GM19239 (cell line): ENCODE measurements around the gene MRPL10.

Source experiments
- DNase-seq: peaks from one replicate; pipeline ENCODE4 v3.0.0; 2011; ENCODE audit warnings: low spot score; ENCODE audit not compliant: insufficient read length
- FAIRE-seq: peaks from 2 replicates; lab custom pipeline; 2011; peaks lifted over from hg19 to GRCh38; lab: Jason Lieb, UNC

The MRPL10 gene

DNA sequence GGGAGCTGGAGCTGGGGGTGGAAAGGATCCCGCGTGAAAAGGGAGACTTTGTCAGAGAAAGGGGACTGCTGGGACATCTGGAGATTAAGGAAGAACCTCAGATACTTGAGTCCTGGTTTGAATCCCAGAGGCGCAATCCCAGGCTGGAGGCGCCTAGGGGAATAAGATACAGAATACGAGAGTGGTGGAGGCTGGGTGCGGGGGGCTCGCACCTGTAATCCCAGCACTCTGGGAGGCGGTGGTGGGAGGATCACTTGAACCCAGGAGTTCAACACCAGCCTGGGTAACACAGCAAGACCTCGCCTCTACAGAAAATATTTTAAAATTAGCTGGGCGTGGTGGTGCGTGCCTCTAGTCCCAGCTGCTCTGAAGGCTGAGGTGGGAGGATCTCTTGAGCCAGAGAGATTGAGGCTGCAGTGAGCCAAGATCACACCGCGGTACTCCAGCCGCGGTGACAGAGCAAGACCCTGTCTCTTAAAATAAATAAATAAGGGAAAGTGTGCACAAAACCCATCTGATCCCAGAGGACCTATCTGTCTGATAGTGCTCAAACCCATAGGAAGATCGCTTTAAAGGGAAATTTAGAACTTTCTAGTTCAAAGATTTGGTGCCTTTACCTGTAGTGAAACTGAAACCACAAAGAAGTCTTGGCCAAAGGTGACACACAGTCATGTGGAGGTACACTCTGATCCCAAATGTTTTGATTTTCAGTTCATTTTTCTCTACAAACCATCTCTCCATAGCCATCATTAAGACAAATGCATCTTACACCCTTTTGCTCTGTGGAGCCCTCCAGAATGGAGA, 10.3 kb upstream of the MRPL10 start:
- DNase-seq (no peak), FAIRE-seq (peak; percentile 79)

DNA sequence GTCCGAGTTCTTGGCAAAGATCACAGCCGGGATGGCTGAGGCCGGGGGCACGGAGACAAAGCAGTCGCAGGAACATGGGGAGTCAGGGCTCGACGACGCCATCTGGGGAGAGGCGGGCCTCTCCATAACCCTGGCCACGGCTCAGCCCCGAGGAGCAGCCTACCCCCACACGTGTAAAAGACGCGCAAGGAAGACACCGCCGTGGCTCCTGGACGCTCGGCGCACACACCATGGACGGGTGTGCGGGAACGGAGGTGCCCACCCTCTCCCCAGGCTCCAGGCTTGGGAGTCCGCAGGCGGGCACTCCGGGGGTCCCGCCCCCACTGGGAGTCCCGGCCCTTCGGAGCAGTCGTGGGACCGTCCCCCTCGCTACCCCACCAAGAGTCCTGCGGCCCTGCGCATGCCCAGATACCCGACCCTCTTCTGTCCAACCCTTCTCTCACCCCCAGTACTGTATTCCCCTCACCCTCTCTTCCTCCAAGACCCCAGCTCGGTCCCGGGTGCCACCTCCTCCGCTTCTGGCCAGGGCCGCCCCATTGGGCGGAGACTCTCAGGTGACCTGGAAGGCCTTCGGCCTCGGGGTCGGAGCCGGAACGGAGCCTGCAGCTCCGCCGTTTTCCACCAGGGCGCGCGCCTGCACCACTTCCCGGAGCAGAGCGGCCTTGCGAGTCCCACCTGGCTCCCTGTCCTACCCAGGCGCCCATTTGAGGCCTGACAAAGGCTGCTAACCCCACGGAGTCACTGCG, 9.6 kb upstream of the MRPL10 start, which contains the start of gene SCRN2:
Gene SCRN2, minus strand, starts transcription at position 532 of the 746 bp plus-strand sequence. Its CDS starts 430 bp downstream, at position 102.
- FAIRE-seq (peak; percentile 98), DNase-seq (peak; percentile 94)

DNA sequence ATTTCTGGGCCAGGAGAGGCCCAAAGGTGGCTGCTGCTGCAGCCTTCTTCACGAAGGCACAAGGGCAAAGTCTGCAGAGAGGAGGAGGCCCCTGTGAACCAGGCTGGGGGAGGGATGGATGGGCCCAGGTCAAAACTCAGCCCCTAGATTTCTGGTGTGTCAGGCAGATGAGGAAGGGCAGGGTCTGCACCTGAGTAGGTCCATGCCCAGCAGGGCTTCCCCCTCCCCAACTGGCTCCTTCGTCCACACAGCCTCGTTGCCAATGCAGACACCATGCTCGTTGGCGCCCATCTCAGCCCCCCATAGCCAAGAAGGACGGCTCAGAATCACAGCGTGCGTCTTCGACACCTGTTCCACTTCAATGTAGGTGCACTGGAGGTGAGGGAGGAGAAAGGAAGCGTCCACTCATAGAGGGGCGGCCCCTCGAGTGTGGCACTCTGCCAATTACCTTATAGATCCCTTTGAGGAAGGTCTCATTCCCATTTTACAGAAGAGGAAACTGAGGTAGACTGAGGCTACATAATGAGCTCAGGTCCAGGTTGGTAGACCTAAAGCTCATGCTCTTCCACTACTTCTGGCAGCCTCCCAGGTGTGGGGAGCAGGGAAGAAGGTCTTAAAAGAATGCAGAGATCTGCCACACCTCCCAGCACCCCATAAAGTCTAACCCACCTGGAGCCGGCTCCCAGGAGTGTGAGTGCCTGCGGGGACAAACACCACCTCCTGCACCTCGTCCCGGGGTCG, 8.8 kb upstream of the MRPL10 start:
- FAIRE-seq, result no peak

DNA sequence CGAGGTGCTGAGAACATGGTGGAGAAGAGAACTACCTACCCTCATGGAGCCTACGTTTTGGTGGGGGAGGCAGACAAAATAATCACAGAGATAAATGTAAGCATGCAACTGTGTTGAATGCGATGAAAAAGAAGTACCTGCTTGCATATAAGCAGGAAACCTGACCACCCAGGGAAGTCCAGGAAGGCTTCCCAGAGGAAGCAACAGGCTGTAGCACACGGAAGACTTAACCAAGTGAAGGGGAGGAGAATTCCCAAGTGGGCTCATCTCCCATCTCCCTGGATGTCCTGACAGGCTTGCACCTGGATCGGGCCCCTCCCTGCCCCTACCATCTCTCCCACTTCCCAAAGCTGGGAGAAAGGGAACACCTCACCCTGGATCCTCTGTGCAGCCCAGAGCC, 7.7 kb upstream of the MRPL10 start:
- no peak for FAIRE-seq

More for the DNA sequence above, 8.8 kb upstream of the MRPL10 start:
- DNase-seq, result no peak

DNA sequence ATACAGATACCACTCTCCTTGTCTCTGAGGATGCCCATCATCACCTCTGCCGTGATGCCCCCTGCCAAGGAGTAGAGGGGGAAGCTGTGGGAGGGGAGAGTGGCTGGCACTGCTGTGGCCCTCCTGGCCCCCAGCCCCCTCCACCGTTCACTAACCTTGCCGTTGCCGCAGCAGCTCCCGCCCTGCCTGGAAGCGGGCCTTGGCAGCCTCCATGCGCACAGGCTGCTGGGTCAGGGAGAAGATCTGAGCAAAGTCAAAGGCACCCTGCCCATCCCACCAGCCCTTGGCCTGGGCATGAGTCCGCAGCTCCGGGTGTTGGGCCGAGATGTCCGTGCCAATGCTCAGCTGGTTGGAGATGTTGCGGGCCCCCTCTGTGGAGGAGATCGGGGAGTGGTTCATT, 7.3 kb upstream of the MRPL10 start:
- FAIRE-seq (no peak), DNase-seq (no peak)

More for the DNA sequence above, 7.7 kb upstream of the MRPL10 start:
- DNase-seq, result no peak

DNA sequence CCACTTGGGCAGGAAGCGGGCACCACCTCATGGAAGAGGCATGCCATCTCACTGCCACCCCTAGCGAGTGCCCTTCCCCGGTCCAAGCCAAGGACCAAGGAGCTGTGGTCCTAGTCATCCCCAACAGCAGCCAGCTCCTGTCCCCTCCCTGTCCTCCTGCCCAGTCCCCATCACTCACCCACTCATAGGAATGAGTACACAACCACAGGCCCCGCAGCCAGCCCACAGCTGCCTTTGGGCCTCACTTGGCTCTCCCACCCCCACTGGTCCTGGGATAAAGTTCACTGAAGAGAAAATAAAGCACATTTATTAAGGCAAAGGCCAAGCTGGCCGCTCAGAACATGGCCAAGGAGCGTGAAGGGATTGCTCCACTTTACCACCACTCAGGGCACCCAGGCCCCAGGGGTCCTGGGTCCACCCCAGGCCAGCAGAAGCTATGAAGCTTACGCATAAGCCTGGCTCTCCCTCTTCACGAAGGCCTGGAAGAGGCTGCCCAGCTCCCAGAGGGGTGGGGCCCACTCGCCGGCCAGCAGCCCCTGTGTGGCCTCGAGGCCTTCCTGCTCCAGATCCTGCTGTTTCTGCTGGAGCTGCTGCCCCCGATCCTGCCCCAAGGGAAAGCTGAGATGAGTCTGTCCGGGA, 6.2 kb upstream of the MRPL10 start:
- no peak for DNase-seq
- FAIRE-seq, result no peak

DNA sequence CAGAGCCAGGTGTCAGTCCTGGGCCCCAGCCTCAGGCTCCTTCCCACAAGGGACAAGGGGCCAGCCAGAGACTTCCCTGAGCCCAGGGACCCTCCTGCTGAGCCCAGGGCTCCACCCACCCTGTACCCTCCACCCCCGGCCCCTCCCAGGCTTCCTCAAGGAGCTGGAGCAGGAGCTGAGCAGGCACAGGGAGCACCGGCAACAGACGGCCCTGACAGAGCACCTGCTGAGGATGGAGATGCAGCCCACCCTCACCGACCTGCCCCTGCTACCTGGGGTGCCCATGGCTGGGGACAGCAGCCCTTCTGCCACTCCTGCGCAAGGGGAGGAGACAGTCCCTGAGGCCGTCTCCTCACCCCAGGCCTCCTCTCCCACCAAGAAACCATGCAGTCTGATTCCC, 5.3 kb upstream of the MRPL10 start:
- FAIRE-seq (no peak), DNase-seq (no peak)

DNA sequence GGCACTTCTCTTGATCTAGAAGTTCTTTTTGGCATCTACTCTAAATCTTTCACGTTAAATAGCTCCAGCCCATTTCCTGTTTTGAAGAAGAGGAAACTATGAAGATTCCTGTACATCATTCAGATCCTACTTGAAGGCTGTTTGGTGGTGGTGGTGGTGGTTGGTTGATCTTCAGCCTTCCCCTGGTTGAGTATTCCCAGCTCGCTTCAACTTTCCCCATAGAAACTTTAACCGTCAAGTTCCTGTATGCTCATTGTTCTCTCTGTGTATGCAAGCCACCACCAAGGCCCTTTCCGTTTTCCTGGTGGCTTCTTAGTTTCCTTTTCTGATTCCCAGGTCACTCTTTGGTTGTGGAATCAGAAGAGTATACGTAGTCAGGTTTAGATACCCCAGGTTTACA, 3.4 kb upstream of the MRPL10 start:
- DNase-seq (no peak), FAIRE-seq (no peak)

DNA sequence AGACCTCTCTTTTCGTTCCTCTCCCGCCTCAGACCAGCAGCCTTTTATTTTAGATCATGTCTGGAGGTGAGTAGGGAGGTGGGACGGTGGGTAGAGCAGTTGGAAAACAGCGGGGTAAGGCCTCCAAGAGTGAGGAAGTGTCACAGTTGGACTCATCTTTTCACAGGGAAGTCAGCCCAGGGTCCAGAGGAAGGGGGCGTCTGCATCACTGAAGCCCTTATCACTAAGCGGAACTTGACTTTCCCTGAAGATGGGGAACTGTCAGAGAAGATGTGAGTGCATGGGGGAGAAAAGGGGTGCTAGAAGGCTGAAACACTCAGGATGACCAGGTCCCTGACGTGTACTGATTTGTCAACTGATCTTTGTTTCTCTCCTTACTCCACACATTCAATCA, 590 bp upstream of the MRPL10 start:
- DNase-seq (no peak), FAIRE-seq (peak; percentile 66)

DNA sequence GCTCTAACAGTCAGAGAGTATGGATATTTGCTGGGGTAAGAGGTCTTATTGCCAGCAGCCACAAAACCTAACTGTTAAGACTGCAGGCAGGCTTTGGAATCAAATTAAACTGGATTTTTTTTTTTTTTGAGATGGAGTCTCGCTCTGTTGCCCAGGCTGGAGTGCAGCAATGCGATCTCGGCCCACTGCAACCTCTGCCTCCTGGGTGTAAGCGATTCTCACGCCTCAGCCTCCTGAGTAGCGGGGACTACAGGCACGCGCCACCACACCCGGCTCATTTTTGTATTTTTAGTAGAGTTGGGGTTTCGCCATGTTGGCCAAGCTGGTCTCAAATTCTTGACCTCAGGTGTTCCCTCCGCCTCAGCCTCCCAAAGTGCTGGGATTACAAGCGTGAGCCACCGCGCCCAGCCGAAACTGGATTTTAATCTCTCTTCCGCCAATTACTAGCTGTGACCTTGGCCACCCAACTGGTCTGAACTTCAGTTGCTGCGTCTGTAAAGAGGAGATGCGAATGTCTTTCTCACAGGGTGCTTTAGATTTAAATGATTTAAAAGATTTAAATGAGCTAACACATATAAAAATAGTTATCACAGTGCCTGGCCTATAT, 842 bp downstream of the MRPL10 start:
- no peak for DNase-seq
- FAIRE-seq, result no peak

DNA sequence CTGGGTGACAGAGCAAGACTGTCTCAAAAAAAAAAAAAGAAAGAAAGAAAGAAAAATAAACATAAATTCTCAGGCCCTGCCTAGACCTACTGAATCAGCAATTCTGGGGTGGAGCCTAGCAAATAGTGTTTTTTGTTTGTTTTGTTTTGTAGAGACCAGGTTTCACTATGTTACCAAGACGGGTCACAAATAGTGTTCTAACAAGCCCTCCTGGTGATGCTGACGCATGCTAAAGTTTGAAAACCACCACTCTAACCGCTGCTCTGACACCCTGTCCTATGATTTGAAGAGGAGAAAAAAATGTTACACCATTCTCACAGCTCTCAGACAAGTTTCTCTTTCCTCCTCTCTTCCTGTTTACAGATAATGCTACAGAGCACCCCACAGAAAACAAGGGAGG, 1.5 kb downstream of the MRPL10 start:
- DNase-seq (no peak), FAIRE-seq (no peak)

DNA sequence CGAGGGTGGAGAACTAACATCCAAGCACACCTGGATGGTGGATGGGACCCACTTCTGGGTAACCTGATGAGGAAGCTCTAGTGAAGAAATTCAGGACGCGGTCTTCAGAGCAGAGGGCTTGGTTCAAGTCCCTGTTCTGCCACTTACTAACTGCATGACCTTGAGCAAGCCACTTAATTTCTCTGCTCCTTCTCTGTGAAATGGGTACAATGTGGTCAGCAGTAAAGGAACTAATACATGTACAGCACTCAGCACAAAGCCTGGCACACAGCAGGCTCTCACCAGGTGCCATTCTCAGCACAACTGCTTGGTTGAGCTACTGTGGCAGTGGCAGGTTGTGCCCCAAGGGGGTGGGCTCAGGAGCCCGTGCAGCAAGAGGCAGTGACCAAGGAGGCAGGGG, 7.8 kb downstream of the MRPL10 start:
- FAIRE-seq (no peak), DNase-seq (no peak)

DNA sequence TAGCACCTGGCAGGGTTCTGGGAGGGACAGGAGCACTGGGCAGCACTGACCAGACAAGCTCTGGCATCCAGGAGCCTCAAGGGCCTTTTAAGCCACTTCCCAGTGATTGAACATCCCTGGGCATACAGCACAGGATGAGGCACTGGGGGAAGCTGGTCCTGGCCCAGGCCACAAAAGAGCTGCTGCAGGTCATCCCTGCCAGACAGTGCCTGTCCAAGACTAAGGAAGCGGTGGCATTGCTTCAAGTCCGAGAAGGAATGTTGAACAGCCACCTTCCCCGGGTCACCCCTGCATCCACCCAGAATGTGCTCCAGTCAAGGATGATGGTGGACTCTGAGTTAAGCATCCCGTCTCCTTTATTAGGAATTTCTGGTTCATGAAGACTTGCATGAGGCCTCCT, 8.6 kb downstream of the MRPL10 start:
- FAIRE-seq (no peak), DNase-seq (no peak)

DNA sequence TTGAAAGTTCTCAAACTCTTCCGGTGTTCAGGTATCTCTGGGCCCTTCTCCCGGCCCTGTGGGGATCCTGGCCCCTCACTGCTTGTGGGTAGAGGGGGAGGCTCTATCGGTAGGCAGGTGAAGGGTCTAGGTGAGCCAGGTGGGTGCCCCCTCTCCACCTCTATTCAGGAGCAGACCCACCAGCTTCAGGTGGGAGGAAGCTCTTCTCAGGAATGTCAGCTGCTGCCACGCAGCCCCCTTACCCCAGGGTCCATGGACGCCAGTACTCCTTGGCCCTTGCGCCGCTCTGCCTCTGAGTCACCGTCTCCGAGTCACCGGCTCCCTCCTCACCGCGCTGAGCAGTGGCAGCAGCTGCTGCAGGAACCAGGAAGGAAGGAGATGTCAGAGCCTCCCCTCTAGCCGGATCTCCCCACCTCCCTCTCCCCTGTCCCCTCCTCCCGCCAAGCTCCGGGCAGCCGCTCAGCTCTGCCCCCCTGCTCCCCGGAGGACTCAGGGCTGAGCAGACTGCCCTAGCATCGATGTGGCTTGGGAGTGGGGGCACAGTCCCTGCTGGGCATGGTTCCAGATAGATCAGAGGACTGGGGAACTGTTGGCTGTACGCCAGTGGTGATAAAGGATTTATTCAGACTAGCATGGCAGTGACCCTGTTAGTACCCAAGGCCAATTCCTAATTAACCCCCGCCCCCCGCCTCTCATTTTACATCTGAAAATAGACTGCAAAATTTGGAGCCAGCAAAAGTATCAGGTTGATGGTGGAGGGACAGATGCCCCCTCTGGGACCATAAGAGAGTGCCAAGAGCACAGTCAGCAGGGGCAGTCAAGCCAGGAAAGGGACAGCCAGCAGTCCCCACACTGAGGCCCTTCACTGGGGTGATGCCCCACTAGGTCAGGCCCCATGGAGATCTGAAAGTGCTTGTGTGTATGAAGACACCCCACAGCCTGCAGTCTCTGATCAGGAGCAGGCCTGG, 9.6 kb downstream of the MRPL10 start, which contains the start of gene OSBPL7:
Gene OSBPL7, minus strand, starts transcription at position 371 of the 968 bp plus-strand sequence. CDS start 1,516 bp downstream, outside the sequence.
- peak; percentile 91 for DNase-seq
- peak; percentile 99 for FAIRE-seq

DNA sequence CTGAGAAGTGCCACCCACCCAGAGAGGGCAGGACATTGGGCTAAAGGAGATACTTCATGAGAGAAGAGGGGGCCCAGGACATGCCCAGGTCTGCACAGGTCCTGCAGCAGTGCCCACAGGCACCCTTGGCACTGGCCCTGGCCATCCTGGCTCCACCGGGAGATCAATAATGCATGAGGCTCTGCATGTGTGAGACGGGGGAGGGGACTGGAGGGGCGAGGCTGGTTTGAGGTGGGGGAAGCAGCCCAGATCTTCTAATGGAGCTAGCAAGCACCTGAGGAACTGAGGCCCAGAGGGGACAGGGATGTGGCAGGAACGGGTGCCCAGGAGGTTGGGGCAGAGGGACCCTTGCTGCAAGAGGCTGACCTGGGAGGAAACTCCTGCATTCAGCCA, 10.3 kb downstream of the MRPL10 start:
- no peak for DNase-seq
- no peak for FAIRE-seq

DNA sequence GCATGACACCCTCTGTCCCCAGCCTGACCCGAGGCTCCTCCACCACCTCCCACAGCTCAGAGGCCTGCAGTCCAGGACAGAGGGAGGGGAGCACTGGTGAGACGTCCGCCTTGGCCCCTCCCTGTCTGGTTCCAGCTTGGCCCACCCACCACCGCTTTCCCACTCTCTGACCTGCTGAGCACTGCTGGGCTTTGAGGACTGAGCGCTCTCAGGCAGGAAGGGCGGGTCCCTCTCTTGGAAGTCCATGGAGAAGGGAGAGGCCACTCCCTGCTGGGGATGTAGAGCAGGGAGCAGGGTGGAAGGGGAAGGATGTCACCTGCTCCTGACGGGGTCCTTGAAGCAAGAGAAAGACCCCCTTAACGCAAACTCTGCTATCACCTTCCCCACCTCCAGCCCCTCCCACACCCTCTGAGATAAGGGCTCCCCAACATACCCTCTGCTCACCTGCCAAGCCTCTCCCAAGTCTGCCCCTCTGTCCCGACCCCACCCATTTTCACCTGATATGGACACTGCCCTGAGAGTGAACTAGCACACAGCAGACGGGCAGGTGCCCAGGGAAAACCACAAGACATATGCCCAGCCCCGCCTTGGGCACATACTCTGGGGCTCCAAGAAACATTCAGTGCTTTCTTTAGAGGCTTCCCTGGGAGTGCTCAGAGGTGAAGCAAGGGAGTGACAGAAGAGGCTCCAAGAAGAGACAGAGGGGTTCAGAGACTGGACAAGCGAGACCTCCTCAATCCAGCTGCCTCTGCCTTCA, 11.1 kb downstream of the MRPL10 start:
- no peak for DNase-seq
- FAIRE-seq, result no peak

DNA sequence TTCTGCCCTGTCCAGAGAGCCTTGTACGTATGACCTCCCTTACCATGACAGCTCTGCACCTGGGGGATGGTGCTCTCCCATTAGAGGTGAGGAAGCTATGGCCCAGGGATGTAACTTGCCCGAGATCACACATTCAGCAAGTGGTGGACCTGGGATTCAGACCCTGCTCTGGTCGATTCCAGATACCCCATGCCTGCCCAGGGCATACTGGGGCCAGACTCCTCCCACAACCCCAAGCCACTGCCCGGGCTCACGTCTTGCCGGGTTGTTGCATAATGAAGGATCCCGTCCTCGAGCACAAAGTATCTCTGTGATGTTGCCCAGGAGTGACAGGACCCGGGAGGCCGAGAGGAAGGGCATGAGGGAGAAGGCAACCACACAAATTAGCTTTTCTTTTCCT, 11.9 kb downstream of the MRPL10 start:
- DNase-seq, result no peak

More for the DNA sequence above, 11.9 kb downstream of the MRPL10 start:
- no peak for FAIRE-seq
